Measurements from ENCODE around the gene DTL.

The DTL gene

DNA sequence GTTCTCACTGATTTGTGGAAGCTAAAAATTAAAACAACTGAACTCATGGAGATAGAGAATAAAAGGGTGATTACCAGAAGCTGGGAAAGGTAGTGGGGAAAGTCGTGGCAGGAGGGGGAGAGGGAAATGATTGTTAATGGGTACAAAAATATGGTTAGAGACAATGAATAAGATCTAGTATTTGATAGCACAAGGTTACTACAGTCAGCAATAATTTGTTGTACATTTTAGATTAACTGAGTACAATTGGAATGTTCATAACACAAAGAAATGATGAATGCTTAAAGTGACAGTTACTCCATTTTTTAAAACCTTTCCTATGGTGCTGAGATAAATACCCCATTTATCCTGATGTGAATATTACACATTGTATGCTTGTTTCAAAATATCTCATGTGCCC, 102.3 kb downstream of the DTL start:
- TF ChIP-seq, protein P1, sequence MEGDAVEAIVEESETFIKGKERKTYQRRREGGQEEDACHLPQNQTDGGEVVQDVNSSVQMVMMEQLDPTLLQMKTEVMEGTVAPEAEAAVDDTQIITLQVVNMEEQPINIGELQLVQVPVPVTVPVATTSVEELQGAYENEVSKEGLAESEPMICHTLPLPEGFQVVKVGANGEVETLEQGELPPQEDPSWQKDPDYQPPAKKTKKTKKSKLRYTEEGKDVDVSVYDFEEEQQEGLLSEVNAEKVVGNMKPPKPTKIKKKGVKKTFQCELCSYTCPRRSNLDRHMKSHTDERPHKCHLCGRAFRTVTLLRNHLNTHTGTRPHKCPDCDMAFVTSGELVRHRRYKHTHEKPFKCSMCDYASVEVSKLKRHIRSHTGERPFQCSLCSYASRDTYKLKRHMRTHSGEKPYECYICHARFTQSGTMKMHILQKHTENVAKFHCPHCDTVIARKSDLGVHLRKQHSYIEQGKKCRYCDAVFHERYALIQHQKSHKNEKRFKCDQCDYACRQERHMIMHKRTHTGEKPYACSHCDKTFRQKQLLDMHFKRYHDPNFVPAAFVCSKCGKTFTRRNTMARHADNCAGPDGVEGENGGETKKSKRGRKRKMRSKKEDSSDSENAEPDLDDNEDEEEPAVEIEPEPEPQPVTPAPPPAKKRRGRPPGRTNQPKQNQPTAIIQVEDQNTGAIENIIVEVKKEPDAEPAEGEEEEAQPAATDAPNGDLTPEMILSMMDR (IDR thresholded peaks at IDR 0.05; ENCODE audit: low read length, missing control alignments) = no peak
- H3K4me3 ChIP-seq (replicated peaks; ENCODE audit: low read depth, low read length) = no peak overlapping the region
- DNase-seq (ENCODE audit: low read depth) = no peak

DNA sequence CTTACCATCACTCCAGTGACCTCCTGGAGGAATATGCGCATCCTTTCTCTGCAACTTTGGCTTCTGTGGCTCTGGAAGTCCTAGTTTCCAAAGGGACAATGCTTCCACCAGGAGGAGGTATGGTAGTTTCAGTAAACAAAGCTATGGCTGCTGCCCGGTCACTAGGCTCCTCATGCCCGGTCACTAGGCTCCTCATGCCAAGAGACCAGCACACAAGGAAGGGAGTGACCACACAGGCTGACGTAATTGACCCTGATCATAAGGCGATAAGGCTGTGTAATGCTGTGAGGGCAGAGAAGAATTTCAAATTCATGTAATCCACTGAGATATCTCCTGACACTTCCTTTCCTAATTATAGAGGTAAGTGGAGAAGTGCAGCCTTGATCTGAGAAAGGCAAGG, 102.9 kb downstream of the DTL start:
- no peak overlapping the region for H3K4me3 ChIP-seq (replicated peaks; ENCODE audit: low read depth, low read length)
- DNase-seq (ENCODE audit: low read depth) = no peak
- TF ChIP-seq, protein P1 (IDR thresholded peaks at IDR 0.05; ENCODE audit: low read length, missing control alignments) = no peak

DNA sequence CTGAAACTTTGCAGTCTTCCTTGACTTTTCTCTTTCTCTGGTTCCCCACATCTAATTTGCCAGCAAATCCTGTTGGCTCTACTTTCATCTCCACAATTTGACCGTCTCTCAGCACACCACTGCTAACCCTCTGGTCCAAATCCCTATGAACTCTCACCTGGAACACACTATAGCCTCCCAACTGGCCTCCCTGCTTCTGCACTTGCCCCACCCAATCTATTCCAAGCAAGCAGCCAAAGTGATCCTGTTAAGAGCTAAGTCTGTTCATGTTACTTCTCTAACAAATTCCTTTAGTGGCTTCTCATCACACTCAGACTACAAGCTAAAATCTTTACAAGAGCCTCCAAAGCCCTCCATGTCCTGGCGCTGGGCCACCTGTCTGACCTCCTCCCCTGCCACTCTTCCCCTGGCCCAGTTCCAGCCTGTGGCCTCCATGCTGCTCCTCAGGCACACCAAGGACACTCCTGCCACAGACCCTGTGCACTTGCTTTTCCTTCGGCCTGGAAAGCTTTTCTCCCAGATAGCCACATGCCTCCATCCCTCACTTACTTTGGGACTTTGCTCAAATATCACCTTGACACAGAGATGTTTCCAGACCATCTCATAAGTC, 104.1 kb downstream of the DTL start:
- DNase-seq (ENCODE audit: low read depth) = no peak
- TF ChIP-seq, protein P1 (IDR thresholded peaks at IDR 0.05; ENCODE audit: low read length, missing control alignments) = no peak
- H3K4me3 ChIP-seq (replicated peaks; ENCODE audit: low read depth, low read length) = no peak overlapping the region

DNA sequence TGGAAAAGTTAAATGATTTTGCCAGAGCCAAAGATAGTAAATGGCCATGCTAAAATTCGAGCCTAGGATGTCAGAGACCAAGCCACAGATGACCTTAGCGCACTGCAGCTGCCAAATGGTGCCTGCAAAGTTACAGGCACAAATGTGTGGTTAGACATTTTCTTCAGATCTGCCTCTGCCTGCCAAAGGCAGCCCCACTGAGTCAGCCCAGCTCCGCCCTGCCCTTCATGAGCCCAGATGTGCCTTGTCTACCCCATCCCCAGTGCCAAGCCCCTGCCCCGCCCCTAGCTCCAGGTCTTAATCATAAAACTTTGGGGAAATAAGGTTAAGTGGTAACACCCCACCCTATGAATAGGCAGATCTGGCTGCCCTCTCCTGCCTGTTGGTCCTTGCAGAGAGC, 105.9 kb downstream of the DTL start:
- DNase-seq (ENCODE audit: low read depth) = no peak
- H3K4me3 ChIP-seq (replicated peaks; ENCODE audit: low read depth, low read length) = no peak overlapping the region
- TF ChIP-seq, protein P1 (IDR thresholded peaks at IDR 0.05; ENCODE audit: low read length, missing control alignments) = no peak

DNA sequence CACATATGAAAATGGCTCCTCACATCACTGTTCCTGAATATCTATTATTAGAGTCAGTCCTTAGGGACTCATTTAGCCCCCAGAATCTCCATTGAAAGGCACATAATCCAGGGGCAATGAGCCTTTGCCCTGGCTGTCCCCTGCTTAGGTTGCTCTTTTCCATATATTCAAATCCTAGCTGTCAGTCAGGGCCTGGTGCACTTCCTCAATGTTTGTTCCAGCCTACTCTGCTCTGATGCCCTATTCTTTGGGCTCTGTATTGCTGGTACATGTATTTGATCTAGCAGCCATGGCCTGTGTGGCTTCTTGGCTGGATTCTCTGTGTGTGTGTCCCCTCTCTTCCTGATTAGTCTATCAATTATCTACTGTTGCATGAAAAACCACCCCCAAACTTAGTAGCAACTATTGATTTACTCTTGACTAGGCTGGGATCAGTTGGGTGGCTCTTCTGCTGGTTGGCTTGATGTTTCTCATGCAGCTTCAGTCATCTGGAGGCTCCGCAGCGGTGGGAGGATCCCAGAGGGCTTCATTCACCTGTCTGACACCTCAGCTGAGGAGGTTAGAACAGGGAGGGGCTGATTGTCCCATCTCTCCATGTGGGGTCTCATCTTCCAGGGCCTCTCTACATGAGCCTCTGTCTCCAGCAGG, 107.5 kb downstream of the DTL start:
- DNase-seq (ENCODE audit: low read depth) = no peak
- no peak overlapping the region for H3K4me3 ChIP-seq (replicated peaks; ENCODE audit: low read depth, low read length)
- TF ChIP-seq, protein P1 (IDR thresholded peaks at IDR 0.05; ENCODE audit: low read length, missing control alignments) = no peak

DNA sequence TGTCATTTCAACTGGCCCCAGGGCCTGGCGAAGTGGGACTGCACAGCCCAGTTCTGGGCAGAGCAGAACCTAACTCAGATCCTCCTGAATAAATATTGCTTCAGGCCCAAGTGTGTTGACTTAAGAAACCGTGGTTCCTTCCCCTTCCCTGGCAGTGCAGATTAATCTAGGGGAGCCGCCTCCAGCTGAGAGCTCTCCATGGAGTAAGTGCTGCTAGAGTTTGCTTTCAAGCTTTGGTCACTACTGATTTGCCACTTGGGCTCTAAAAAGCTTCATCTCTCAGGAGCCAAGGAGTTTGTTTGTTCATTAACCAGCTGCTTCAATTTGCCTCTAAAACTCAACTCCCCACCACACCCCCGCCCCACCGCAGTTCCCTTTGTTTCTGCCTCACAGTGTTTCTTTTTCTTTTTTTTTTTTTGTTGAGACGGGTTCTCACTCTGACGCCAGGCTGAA, 112.1 kb downstream of the DTL start:
- no peak for DNase-seq (ENCODE audit: low read depth)
- no peak overlapping the region for H3K4me3 ChIP-seq (replicated peaks; ENCODE audit: low read depth, low read length)
- TF ChIP-seq, protein P1 (IDR thresholded peaks at IDR 0.05; ENCODE audit: low read length, missing control alignments) = no peak

DNA sequence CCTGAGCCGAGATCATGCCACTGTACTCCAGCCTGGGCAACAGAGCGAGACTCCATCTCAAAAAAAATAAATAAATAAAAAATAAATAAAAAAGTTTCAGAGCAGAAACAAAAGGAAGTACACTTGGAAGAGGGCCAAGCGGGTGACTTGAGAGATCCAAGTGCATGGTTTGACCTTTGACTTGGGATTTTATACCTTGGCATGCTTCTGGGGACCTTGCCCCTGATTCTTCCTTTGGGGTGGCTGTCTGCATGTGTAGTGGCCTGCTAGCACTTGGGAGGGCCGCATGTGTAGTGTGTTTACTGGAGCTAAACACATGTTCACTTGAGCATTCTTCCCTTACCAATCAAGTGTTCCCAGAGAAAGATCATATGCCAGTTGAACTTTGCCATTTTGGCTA, 114.0 kb downstream of the DTL start:
- H3K4me3 ChIP-seq (replicated peaks; ENCODE audit: low read depth, low read length) = no peak overlapping the region
- TF ChIP-seq, protein P1 (IDR thresholded peaks at IDR 0.05; ENCODE audit: low read length, missing control alignments) = no peak
- DNase-seq (ENCODE audit: low read depth) = no peak

Data from fibroblast of pulmonary artery (primary cell).